ENCODE data around the gene THEM5. TPM values are rescaled to one million over a fixed set of nuclear protein-coding genes. Genes with fewer than 3 reads are reported as not detected.
"Not testable (repeated sequence)": the region's sequence is repeated elsewhere in the genome, so short reads cannot be mapped to it uniquely, and the experiment has no call there.

Gene THEM5
- total and polyA plus RNA-seq, 3 donors from 2014 or later = 0.57 TPM; not detected in 2

DNA sequence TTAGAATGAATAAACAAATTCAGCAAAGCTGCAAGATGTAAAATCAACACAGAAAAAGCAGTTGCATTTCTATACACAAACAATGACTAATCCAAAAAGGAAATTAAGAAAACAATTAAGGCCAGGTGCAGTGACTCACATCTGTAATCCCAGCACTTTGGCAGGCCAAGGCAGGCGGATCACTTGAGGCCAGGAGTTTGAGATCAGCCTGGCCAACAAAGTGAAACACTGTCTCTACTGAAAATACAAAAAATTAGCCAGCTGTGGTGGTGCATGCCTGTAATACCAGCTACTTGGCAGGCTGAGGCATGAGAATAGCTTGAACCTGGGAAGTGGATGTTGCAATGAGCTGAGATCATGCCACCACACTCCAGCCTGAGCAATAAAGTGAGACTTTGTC is 33.5 kb upstream of the THEM5 start:
- 91 to 100% methylated on average over 1 of the region's 1 CpG for WGBS, 2 donors
- TF ChIP-seq, protein P1, sequence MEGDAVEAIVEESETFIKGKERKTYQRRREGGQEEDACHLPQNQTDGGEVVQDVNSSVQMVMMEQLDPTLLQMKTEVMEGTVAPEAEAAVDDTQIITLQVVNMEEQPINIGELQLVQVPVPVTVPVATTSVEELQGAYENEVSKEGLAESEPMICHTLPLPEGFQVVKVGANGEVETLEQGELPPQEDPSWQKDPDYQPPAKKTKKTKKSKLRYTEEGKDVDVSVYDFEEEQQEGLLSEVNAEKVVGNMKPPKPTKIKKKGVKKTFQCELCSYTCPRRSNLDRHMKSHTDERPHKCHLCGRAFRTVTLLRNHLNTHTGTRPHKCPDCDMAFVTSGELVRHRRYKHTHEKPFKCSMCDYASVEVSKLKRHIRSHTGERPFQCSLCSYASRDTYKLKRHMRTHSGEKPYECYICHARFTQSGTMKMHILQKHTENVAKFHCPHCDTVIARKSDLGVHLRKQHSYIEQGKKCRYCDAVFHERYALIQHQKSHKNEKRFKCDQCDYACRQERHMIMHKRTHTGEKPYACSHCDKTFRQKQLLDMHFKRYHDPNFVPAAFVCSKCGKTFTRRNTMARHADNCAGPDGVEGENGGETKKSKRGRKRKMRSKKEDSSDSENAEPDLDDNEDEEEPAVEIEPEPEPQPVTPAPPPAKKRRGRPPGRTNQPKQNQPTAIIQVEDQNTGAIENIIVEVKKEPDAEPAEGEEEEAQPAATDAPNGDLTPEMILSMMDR (IDR thresholded peaks at IDR 0.05) = no peak
- no peak for TF ChIP-seq POLR2A (IDR thresholded peaks at IDR 0.05)

DNA sequence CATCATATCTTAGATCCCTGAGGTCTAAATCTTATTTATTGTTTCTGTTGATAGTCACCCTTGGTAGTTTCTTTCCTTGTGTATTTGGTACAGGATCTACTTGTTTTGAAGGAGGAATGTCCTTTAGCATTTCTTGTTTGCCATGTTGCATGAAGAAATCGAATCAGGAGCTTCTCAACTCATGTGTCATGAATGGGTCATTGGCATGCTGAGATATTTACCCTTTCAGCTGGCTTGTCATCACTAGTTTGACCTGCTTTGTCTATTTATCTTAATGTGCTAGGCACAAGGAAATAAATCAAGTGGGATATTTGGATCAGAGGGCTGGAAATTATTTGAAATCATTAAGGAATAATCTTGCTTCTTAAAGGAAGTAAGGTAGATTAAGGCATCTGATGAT is 32.0 kb upstream of the THEM5 start:
- DNase-seq = no peak
- Histone ChIP-seq H3K27ac (no peak overlapping the region), H3K4me1 (no peaks in the 10 kb centered on the region), H3K4me3 (no peak overlapping the region), H3K27me3 (no peaks in the 10 kb centered on the region), H3K36me3 (ENCODE audit: low read depth, missing control alignments) (no peaks in the 10 kb centered on the region), H3K9me3 (no peaks in the 10 kb centered on the region)
- 100% methylated on average over 1 of the region's 1 CpG for WGBS, 2 donors
- intact Hi-C loops (cut with DNase I; ENCODE audit: low total_unique reads) = no loop called here
- TF ChIP-seq, protein P1 (IDR thresholded peaks at IDR 0.05) = no peak
- no peak for TF ChIP-seq POLR2A (IDR thresholded peaks at IDR 0.05)

More for the DNA sequence above, 33.5 kb upstream of the THEM5 start:
- no peaks in the 10 kb centered on the region for H3K27me3 ChIP-seq
- H3K36me3 ChIP-seq (ENCODE audit: low read depth, missing control alignments) = no peaks in the 10 kb centered on the region
- H3K9me3 ChIP-seq = no peaks in the 10 kb centered on the region
- H3K4me1 ChIP-seq = no peaks in the 10 kb centered on the region
- no peak overlapping the region for H3K27ac ChIP-seq
- intact Hi-C loops (cut with DNase I; ENCODE audit: low total_unique reads) = no loop called here
- no peak overlapping the region for H3K4me3 ChIP-seq
- no peak for DNase-seq

DNA sequence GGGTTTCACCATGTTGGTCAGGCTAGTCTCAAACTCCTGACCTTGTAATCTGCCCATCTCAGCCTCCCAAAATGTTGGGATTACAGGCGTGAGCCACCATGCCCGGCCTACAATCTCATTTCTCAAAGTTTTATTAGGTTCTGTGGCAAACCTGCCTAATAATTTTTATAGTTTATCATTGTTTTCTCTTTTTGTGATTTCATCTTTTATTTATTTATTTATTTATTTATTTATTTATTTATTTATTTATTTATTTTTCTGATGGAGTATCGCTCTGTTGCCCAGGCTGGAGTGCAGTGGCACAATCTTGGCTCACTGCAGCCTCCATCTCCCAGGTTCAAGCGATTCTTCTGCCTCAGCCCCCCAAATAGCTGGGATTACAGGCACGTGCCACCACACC is 31.4 kb upstream of the THEM5 start:
- intact Hi-C loops (cut with DNase I; ENCODE audit: low total_unique reads); H3K9me3 ChIP-seq; H3K36me3 ChIP-seq (ENCODE audit: low read depth, missing control alignments); H3K4me1 ChIP-seq; H3K27me3 ChIP-seq; H3K27ac ChIP-seq; H3K4me3 ChIP-seq; DNase-seq: not testable (repeated sequence)
- 94% methylated on average over 5 of the region's 5 CpGs for WGBS, 2 donors

DNA sequence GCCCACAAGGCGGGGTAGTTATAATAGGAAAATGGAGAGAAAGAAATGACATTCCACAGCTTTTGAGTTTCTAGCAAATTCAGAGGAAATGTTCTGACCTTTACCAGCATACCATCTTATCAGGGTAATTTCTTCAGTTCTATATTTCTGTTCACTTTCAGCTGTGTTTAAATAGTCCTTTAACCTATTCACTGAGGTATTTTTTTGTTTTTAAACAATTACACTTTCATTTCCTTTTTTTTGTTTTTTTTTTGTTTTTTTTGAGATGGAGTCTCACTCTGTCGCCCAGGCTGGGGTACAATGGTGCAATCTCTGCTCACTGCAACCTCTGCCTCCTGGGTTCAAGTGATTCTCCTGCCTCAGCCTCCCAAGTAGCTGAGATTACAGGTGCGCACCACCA is 30.9 kb upstream of the THEM5 start:
- H3K36me3 ChIP-seq (ENCODE audit: low read depth, missing control alignments); intact Hi-C loops (cut with DNase I; ENCODE audit: low total_unique reads); H3K4me3 ChIP-seq; H3K4me1 ChIP-seq; H3K27me3 ChIP-seq; H3K27ac ChIP-seq; DNase-seq; H3K9me3 ChIP-seq: not testable (repeated sequence)
- 94 to 95% methylated on average over 3 of the region's 3 CpGs for WGBS, 2 donors

DNA sequence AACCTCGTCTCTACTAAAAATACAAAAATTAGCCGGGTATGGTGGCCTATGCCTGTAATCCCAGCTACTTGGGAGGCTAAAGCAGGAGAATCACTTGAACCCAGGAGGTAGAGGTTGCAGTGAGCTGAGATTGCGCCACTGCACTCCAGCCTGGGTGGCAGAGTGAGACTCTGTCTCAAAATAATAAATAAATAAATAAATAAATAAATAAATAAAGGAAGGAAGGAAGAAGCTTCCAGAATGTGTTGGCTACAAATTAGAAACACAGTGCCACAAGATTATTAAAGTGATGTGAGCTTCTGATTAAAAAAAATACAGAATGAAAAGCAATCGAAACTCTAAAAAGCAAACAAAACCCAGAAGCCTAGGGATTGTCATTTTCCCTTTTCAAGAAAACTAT is 30.4 kb upstream of the THEM5 start:
- H3K4me1 ChIP-seq; H3K27ac ChIP-seq; intact Hi-C loops (cut with DNase I; ENCODE audit: low total_unique reads); H3K4me3 ChIP-seq; DNase-seq; H3K27me3 ChIP-seq; H3K9me3 ChIP-seq; H3K36me3 ChIP-seq (ENCODE audit: low read depth, missing control alignments): not testable (repeated sequence)
- 90 to 96% methylated on average over 4 of the region's 4 CpGs for WGBS, 2 donors

DNA sequence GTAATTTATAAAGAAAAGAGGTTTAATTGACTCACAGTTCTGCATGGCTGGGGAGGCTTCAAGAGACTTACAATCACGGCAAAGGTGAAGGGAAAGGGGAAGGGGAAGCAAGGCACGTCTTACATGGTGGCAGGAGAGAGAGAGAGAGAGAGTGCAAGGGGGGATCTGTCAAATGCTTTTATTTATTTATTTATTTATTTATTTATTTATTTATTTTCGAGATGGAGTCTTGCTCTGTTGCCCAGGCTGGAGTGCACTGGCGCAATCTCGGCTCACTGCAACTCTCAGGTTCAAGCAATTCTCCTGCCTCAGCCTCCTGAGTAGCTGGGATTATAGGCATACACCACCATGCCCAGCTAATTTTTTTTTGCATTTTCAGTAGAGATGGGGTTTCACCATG is 29.4 kb upstream of the THEM5 start:
- intact Hi-C loops (cut with DNase I; ENCODE audit: low total_unique reads); H3K4me1 ChIP-seq; H3K27me3 ChIP-seq; H3K36me3 ChIP-seq (ENCODE audit: low read depth, missing control alignments); H3K4me3 ChIP-seq; H3K27ac ChIP-seq; H3K9me3 ChIP-seq; DNase-seq: not testable (repeated sequence)
- 85 to 91% methylated on average over 5 of the region's 5 CpGs for WGBS, 2 donors

DNA sequence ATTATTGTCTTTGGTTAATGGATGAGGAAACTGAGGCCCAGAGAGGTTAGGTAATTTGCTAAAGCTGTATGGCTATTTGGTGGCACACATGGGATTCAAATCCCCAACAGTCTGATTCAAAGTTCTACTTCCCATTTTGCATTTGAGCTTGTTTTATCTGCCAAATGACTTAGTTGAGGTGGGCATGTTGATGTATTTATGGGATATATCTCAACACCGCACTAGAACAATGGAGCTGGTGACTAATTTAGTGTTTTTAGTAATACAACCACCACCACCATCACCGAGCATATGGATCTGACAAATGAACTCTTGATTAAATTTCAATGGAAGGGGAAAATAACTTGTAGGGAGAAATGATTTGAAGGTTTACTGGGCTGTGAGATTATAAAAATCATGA is 29.0 kb upstream of the THEM5 start:
- Histone ChIP-seq H3K4me3 (no peak overlapping the region), H3K27me3 (no peaks in the 10 kb centered on the region), H3K9me3 (no peaks in the 10 kb centered on the region), H3K27ac (no peak overlapping the region), H3K4me1 (no peaks in the 10 kb centered on the region), H3K36me3 (ENCODE audit: low read depth, missing control alignments) (no peaks in the 10 kb centered on the region)
- no peak for DNase-seq
- intact Hi-C loops (cut with DNase I; ENCODE audit: low total_unique reads) = no loop called here
- WGBS, 2 donors = 83 to 95% methylated on average over 2 of the region's 2 CpGs
- TF ChIP-seq POLR2A (IDR thresholded peaks at IDR 0.05) = no peak
- TF ChIP-seq, protein P1 (IDR thresholded peaks at IDR 0.05) = no peak
